Measurements from ENCODE around the gene PFKFB4. TPM values are rescaled to one million over a fixed set of nuclear protein-coding genes. Genes with fewer than 3 reads are reported as not detected.
A peak's percentile ranks its signal among the peaks of the same experiment; 100 is the strongest.

PFKFB4 gene
- total and polyA plus RNA-seq, 9 of the 15 experiments (the other 6 are each of a cell fraction or from before 2014, with no cell fraction given): 0.92 to 56.3 (median 13.5) TPM

DNA sequence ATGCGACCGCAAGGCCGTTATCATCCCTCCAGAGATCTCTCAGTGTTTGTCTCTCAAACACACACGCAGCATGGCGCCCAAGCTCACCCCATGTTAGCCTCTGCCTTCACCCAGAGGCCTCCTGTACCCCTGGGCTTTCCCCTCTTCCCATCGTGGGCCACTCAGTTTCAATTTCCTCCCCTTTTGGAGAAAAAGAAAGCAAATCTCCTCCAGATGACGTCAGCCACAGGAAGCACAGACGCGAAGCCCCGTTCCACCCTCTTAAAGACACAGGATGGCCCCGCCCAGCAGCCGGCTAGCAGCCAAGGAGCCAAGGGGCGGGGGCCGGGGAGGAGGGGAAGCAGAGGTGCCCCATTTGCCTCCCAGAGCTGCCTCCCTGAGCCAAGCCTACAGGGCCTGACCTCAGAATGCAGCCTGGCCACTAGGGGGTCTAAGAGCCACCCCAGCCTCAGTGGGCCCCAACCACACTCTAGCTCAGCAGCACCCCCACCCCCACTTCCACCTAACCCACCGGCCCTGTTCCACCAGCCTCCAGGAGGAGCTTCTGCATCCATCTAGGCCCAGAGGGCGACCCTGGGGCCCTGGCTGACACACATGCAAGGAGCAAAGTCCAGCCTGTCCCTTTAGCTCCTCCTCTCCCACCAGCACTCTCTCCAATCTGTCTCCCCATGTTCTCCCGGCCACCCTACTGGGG, 83.5 kb downstream of the PFKFB4 start (continued):
- TF ChIP-seq PPARD (CRISPR knock-in tag; IDR thresholded peaks at IDR 0.05): no peak
- TF ChIP-seq ZNF224 (CRISPR knock-in tag; IDR thresholded peaks at IDR 0.05): no peak
- 0 out of 2 replicates have a peak, but pooled peaks have one; percentile 15 for TF ChIP-seq MTA2 (IDR thresholded peaks at IDR 0.05; ENCODE audit: low read depth)
- no peak; the same call in 1 of the 2 replicates for TF ChIP-seq HDAC2 (IDR thresholded peaks at IDR 0.05)
- TF ChIP-seq ZNF165 (CRISPR knock-in tag; IDR thresholded peaks at IDR 0.05; ENCODE audit: borderline replicate concordance): no peak
- TF ChIP-seq ZSCAN29 (IDR thresholded peaks at IDR 0.05): no peak
- TF ChIP-seq, protein P1, sequence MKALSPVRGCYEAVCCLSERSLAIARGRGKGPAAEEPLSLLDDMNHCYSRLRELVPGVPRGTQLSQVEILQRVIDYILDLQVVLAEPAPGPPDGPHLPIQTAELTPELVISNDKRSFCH (CRISPR knock-in tag; IDR thresholded peaks at IDR 0.05): no peak
- TF ChIP-seq, protein P1 (tag; IDR thresholded peaks at IDR 0.05): 0 out of 2 replicates have a peak, but pooled peaks have one; percentile 40
- TF ChIP-seq FOXP4 (CRISPR knock-in tag; IDR thresholded peaks at IDR 0.05; ENCODE audit: borderline replicate concordance): no peak
- TF ChIP-seq TAF15 (IDR thresholded peaks at IDR 0.05; ENCODE audit: low read depth, low read length): no peak
- TF ChIP-seq TAF9B (IDR thresholded peaks at IDR 0.05; ENCODE audit: partially characterized antibody): peak; percentile 49
- TF ChIP-seq, protein P2, sequence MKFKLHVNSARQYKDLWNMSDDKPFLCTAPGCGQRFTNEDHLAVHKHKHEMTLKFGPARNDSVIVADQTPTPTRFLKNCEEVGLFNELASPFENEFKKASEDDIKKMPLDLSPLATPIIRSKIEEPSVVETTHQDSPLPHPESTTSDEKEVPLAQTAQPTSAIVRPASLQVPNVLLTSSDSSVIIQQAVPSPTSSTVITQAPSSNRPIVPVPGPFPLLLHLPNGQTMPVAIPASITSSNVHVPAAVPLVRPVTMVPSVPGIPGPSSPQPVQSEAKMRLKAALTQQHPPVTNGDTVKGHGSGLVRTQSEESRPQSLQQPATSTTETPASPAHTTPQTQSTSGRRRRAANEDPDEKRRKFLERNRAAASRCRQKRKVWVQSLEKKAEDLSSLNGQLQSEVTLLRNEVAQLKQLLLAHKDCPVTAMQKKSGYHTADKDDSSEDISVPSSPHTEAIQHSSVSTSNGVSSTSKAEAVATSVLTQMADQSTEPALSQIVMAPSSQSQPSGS (CRISPR knock-in tag; IDR thresholded peaks at IDR 0.05): peak; percentile 72; the same call in 1 of the 2 replicates
- TF ChIP-seq MCM2 (IDR thresholded peaks at IDR 0.05; ENCODE audit: low read depth): no peak
- no peak for TF ChIP-seq TRIM28 (IDR thresholded peaks at IDR 0.05)
- no peak for TF ChIP-seq NCOA4 (IDR thresholded peaks at IDR 0.05; ENCODE audit: partially characterized antibody)
- TF ChIP-seq, protein P3, sequence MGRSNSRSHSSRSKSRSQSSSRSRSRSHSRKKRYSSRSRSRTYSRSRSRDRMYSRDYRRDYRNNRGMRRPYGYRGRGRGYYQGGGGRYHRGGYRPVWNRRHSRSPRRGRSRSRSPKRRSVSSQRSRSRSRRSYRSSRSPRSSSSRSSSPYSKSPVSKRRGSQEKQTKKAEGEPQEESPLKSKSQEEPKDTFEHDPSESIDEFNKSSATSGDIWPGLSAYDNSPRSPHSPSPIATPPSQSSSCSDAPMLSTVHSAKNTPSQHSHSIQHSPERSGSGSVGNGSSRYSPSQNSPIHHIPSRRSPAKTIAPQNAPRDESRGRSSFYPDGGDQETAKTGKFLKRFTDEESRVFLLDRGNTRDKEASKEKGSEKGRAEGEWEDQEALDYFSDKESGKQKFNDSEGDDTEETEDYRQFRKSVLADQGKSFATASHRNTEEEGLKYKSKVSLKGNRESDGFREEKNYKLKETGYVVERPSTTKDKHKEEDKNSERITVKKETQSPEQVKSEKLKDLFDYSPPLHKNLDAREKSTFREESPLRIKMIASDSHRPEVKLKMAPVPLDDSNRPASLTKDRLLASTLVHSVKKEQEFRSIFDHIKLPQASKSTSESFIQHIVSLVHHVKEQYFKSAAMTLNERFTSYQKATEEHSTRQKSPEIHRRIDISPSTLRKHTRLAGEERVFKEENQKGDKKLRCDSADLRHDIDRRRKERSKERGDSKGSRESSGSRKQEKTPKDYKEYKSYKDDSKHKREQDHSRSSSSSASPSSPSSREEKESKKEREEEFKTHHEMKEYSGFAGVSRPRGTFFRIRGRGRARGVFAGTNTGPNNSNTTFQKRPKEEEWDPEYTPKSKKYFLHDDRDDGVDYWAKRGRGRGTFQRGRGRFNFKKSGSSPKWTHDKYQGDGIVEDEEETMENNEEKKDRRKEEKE (IDR thresholded peaks at IDR 0.05; ENCODE audit: borderline replicate concordance in 1 of 2, control insufficient read depth in 1 of 2, low read depth in 2 of 2, low read length in 1 of 2): no peak
- no peak for TF ChIP-seq ZNF668 (CRISPR knock-in tag; IDR thresholded peaks at IDR 0.05)
- peak in 1 of 2 experiments; percentile 22; a peak in 1 of 4 replicates for TF ChIP-seq RAD21 (CRISPR knock-in tag; conservative IDR thresholded peaks at IDR 0.05 in 1 of 2, IDR thresholded peaks at IDR 0.05 in 1 of 2)
- no peak for TF ChIP-seq KAT7 (CRISPR knock-in tag; IDR thresholded peaks at IDR 0.05; ENCODE audit: borderline replicate concordance)
- TF ChIP-seq ESRRA (IDR thresholded peaks at IDR 0.05; ENCODE audit: borderline replicate concordance, low read depth): peak; percentile 31; the same call in 1 of the 2 replicates
- TF ChIP-seq NEUROD1 (IDR thresholded peaks at IDR 0.05; ENCODE audit: borderline replicate concordance, low read depth, low read length, partially characterized antibody): peak; percentile 30

All from K562 (cell line).